HG02678 (cell line): Measurements from ENCODE around the gene GAL3ST2.
"Not testable (repeated sequence)": the region's sequence is repeated elsewhere in the genome, so short reads cannot be mapped to it uniquely, and the experiment has no call there.

ENCODE experiments used
- ATAC-seq: cut with Tn5 transposase; IDR thresholded peaks from one replicate; pipeline ENCODE4 v1.9.1; 2021; ENCODE audit warnings: mild to moderate bottlenecking, moderate library complexity; ENCODE audit not compliant: unreplicated experiment

The GAL3ST2 gene

GRCh38 chr2:241806217-241806616, 29.6 kb downstream of the GAL3ST2 start:
- not testable (repeated sequence) for ATAC-seq

GRCh38 chr2:241808051-241808720, 31.6 kb downstream of the GAL3ST2 start:
- no peak for ATAC-seq

DNA sequence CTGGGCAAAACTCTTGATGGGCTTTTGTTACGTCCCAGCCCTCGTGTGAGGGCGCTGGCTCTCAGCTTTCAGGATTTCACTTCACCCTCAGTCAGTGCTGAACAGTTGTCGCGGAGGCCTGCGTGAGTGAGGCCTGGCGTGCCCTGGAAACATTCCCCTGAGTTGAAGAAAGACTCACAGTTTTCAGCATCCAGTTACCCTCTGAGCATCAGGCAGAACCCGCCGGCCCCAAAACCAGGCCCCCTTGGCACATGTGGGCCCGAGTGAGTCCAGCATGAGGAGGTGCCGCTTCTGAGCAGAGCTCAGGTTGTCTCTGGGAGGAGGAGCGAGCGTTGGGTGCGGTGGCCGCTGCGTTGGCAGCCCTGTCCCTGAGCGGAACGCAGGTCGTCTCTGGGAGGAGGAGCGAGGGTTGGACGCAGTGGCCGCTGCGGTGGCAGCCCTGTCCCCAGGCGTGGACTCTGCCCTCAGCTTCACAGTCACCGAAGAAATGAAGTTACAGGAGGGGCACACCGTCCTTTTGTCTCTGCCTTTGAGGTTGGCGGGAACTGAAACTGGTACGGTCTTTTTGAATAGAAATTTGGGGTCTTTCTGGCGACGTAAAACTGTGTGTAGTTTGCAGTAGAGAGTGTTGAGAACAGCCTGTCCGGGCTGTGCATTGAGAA, 32.2 kb downstream of the GAL3ST2 start, which contains the start of gene NEU4:
NEU4 (plus strand) TSS at position 473 of the 662 bp plus-strand sequence. CDS start 5,292 bp downstream, outside the sequence.
- ATAC-seq = no peak

GRCh38 chr2:241809383-241810306, 33.0 kb downstream of the GAL3ST2 start:
- no peak for ATAC-seq

GRCh38 chr2:241810307-241811200, 33.9 kb downstream of the GAL3ST2 start:
- no peak for ATAC-seq

DNA sequence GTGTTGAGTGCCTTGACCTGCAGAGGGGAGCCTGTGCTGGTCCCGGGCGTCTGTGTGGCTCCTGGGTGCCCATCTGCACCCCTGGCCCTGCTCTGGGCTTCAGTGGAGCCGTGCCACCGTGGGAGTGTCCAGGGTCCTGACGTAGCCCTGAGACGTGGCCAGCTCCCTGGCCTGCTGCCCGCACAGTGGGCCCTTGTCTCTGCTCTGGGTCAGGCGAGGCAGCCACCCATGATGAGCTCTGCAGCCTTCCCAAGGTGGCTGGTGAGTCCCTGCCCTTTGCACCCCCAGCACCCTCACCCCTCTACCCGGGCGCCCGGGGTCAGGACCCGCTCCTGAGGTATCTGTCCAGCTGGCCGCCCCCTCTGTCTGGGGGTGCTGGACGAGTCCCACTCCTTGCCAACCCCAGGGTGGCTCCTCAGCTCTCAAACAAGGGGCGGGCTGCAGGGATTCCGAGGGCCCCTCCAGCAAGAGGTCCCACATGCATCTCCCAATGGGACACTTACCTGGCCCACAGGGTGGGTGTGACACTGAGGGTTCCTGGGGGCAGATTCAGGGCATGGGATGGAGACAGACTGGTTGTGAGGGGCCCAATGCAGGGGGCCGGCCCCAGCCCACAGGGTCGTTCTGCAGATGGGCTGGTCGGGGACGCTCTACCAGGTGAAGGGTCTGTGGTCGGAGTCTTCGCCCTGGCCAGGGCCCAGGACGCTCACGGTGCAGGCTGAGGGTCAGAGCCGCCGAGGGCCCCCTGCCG, 34.8 kb downstream of the GAL3ST2 start:
- ATAC-seq = no peak

DNA sequence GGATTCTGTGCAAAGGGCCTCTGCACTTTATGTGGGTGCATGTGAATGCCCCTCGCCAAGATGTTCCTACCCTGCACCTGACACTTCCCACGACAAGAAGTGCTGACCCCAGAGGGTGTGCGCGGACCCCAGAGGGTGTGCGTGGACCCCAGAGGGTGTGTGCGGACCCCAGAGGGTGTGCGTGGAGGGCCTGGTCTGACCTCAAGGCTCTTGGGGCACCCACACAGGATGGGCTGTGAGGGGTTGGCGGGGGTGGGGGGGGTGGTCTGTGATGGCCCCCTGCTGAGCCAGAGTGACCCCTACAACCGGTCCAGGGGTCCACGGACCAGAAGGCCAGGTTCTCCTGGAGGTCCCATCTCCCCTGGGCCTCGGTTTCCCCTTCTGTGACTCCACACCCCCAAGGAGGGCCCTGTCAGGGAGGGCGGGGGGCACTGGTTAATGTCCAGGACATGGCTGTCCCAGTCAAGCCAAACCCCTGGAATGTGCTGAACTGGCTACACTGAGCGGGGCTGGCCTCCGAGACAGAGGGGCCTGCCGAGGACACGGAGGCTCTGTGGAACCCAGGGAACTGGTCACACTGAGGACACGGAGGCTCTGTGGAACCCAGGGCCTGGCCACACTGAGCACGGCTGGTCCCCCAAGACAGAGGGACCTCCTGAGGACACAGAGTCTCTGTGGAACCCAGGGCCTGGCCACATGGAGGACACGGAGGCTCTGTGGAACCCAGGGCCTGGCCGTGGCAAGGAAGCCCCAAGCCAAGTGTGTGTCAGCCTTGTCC, 35.5 kb downstream of the GAL3ST2 start:
- no peak for ATAC-seq

GRCh38 chr2:241812730-241813643, 36.4 kb downstream of the GAL3ST2 start:
- ATAC-seq = no peak

DNA sequence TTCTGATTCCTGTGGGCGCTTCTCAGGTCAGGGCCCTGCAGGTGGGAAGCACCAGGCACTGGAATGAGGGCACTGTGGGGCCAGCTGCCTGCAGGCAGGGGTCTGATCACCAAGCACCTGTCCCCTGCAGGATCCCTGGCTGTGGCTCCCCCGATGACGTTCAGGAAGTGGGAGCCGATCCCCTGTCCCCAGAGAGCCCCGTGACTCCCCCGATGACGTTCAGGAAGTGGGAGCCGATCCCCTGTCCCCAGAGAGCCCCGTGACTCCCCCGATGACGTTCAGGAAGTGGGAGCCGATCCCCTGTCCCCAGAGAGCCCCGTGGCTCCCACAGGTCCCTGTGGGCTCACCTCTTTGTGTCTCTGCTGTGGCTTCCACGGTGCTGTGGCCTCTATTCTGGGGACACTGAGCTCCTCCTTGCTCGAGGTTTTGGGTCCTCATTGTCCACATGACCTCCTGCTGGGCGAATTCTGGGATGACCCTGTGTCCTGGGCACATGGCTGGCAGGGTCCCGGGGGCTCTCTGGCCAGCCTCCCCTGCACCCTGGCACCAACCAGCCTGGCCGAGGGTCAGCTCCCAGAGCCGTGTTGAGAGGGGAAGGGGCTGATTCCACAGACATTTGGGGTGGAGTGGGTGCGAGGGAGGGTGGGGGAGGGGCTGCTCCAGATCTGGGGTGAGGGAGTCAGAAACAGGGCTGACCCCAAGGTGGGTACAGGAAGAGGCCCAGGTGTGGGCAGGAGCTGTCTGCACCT, 37.2 kb downstream of the GAL3ST2 start:
- ATAC-seq = no peak

DNA sequence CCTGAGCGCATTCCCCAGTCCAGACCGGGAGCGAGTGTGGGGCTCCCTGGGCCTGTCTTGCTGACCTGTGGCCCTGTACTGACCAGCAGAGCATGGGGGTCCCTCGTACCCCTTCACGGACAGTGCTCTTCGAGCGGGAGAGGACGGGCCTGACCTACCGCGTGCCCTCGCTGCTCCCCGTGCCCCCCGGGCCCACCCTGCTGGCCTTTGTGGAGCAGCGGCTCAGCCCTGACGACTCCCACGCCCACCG, 37.7 kb downstream of the GAL3ST2 start:
- no peak for ATAC-seq

DNA sequence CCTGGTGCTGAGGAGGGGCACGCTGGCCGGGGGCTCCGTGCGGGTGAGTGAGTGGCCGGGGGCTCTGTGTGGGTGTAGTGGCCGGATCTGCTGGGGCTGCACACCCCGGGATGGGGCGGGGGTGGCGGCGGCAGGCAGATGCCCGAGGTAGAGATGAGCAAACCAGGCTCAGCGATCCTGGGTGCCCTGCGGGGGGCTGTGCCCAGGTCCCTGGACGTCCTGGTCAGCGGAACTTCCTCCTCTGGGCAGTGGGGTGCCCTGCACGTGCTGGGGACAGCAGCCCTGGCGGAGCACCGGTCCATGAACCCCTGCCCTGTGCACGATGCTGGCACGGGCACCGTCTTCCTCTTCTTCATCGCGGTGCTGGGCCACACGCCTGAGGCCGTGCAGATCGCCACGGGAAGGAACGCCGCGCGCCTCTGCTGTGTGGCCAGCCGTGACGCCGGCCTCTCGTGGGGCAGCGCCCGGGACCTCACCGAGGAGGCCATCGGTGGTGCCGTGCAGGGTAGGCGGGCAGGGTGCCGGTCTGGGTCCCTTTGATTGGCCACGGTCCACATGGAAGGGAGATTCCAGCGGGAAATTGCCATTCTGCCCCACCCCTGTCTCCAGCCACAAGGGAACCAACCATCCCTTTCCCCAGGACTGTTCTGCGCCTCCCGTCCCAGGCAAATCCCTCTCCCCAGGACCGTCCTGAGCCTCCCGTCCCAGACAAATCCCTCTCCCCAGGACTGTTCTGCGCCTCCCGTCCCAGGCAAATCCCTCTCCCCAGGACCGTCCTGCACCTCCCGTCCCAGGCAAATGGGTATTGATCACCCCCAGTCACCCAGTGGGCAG, 38.2 kb downstream of the GAL3ST2 start:
- no peak for ATAC-seq

DNA sequence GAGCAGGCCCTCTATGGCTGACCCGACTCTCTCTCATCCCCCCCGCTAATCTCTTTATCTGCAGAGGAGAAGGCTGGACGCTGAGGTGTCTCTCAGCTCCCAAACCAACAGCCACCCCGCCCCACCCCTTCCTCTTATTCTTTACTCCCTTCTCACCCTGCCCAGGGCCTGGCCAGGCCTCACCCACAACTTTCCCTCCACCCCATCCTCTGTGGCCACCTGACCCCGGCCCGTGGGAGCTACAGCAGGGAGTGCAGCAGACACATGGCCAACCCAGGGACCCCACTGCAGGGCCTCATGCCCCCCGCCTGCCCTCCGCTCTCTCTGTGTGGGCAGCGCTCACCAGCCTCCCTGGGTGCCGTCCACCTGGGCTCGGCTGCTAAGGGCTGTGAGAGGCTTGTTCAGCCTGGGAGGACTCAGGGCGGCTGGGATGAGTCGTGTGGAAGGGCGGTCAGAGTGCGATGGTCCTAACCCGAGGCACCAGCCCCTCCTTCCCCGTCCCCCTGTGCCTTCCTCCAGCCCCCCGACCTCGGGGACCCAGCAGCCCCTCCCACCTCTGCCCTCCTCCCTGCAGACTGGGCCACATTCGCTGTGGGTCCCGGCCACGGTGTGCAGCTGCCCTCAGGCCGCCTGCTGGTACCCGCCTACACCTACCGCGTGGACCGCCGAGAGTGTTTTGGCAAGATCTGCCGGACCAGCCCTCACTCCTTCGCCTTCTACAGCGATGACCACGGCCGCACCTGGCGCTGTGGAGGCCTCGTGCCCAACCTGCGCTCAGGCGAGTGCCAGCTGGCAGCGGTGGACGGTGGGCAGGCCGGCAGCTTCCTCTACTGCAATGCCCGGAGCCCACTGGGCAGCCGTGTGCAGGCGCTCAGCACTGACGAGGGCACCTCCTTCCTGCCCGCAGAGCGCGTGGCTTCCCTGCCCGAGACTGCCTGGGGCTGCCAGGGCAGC, 39.1 kb downstream of the GAL3ST2 start:
- no peak for ATAC-seq

DNA sequence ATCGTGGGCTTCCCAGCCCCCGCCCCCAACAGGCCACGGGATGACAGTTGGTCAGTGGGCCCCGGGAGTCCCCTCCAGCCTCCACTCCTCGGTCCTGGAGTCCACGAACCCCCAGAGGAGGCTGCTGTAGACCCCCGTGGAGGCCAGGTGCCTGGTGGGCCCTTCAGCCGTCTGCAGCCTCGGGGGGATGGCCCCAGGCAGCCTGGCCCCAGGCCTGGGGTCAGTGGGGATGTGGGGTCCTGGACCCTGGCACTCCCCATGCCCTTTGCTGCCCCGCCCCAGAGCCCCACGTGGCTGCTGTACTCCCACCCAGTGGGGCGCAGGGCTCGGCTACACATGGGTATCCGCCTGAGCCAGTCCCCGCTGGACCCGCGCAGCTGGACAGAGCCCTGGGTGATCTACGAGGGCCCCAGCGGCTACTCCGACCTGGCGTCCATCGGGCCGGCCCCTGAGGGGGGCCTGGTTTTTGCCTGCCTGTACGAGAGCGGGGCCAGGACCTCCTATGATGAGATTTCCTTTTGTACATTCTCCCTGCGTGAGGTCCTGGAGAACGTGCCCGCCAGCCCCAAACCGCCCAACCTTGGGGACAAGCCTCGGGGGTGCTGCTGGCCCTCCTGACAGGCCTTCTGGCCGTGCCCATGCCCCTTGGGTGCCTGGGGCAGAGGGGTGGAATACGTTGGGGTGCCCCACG, 40.0 kb downstream of the GAL3ST2 start:
- ATAC-seq = no peak

DNA sequence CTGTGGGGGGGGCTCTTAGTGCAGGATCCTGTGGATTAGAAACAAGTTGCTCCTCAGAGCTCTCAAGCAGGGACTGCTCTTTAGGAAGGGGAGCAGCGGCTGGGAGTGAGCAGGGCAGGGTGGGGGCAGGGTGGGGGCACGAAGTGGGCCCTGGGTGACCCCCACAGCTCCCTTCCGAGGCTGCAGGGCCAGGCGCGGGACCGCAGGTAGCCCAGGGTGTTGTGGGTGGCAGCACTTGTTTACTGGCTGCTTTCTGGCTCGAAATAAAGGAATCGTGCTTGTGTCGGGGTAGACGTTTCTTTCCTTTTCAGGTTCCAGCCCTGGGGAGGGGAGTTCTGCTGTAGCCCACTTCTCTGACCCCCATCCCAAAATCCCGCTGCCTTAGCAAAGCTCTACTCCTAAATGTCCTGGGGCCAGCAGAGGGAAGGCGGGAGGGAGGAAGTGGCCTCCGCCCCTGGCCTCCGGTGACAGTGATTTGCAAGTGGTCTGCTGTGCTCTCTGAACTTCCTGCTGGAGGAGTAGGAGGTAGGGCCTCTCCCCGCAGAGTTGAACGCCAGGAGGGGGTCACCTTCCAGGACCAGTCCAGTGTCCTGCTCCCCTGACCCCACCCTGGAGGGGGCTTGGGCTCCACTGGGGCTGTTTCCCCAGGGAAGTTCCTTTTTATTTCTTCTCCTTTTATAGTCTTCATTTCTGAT, 40.7 kb downstream of the GAL3ST2 start:
- no peak for ATAC-seq
